Dedifferentiated amniotic fluid mesenchymal stem cell (primary cell): ENCODE measurements around the gene ZC3H18.

Source experiments
- DNase-seq: peaks from one replicate; pipeline ENCODE4 v3.0.0-alpha.2; 2016; ENCODE audit errors: extremely low spot score

ZC3H18 gene

DNA sequence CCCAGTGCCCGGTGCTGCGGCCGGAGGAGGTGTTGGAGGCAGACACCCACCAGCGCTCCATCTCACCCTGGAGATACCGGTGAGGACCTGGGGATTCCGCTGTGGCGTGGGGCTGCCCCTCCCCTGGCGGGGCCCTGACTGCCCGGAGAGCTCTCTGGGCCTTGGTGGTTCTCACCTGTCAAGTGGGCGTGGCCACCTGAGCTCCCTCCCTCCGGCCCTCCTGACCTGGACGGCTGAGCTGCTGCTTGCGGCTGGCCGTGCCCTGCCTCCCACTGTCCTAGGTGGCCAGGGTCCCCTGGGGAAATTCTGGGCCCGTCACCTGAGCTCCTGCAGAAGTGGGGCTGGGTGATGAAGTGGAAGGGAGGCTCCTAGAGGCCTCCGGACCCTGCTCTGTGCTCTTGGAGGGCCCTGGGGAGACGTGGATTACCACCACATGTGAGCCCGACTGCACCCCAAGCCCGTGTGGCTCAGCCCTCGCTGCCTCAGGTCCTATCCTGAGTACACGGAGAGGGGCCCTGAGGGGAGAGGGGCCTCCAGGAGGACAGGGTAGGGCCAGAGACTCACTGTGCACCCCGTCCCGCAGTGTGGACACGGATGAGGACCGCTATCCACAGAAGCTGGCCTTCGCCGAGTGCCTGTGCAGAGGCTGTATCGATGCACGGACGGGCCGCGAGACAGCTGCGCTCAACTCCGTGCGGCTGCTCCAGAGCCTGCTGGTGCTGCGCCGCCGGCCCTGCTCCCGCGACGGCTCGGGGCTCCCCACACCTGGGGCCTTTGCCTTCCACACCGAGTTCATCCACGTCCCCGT lies 69.2 kb downstream of the ZC3H18 start:
- no peak for DNase-seq

GRCh38 chr16:88640039-88640495 lies 69.9 kb downstream of the ZC3H18 start:
- no peak for DNase-seq

DNA sequence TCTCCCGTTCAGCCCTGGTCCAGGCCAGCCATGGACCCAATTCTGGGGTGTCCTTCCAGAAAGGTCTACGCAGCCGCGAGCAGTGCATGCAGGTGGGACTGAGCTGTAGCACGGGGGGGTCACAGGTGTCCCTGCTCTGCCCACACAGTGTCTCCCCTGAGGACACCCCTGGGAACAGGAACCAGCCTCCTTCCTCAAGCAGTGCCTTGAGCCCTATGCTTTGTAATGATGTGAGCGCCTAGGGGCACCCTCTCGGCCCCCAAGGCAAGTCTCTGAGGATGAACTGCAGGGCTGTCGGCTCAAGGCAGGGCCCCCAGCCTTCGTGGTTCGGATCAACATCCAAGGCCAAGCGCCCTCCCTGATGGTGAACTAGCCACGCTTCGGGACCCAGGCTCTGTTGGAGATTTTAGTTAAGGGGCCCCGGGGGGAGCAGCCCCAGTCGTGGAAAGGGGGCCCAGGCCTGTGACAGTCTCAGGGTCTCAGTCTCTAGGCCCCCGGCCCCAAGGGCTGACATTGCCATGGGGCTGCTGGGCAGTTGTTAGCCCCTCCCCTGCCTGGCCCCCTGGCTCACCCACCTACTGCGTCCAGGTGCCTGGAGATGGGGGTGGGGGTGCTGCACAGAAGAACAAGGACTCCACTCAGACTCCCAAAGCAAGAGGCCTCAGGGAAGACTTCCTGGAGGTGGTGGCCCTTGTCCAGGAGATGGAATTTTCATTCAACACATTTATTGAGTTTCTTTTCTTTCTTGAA lies 70.5 kb downstream of the ZC3H18 start:
- no peak for DNase-seq

DNA sequence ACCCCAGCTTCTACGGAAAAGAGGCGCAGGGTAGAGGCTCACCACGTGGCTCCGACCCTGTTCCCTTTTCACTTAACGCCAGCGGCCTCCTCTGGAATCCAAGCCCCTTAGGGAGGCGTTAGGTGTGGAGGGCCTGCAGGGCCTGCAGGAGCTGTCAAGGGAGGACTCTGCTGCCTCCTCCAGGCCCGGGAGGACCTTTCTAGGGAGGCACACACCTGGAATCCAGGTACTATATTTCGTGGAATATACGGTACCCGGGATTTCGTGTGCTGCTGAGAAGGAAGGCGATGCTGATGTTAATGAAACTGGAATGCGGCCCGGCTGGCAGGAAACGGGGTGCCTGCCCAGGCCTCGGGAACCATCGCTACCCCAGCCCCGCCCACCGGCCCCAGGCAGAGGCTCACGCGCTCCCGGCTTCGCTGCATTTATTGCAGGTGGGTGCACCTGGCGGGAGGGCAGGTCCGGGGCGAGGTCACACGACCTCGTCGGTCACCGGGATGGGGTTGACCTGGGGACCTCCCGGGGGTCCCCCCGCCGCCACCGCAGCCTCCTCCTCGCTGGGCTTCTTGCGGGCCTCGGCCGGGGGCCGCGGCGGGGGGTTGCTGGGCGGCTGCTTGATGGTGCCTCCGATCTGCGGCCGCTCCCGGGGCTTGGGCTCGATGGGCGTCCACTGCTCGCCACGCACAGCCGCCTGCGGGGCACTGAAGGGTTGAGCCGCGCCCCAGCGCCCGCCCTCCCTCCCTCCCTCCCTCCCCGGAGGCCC lies 72.9 kb downstream of the ZC3H18 start:
- DNase-seq: no peak

- no peak for DNase-seq
Measured at GRCh38 chr16:88643644-88643932, 73.4 kb downstream of the ZC3H18 start.

DNA sequence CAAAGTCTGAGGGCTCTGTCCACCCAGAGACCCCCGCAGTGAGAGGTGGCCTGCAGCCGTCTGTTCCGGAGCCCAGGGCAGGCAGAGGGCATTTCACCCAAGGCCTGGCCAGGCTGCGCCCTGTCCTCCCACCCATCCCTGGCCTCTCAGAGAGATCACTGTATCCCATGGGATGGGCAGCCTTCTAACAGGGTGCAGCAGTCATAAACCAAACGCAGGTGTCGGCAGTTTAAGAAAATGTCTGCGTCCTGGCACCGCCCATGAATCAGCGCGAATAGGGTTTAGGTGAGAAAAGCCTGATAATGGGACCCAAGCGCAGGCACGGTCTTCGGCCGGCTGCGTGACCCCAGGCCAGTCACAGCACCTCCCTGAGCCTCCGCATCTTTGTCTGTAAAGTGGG lies 75.3 kb downstream of the ZC3H18 start:
- no peak for DNase-seq

- DNase-seq: no peak
Measured at GRCh38 chr16:88645941-88646340, 75.7 kb downstream of the ZC3H18 start.

DNA sequence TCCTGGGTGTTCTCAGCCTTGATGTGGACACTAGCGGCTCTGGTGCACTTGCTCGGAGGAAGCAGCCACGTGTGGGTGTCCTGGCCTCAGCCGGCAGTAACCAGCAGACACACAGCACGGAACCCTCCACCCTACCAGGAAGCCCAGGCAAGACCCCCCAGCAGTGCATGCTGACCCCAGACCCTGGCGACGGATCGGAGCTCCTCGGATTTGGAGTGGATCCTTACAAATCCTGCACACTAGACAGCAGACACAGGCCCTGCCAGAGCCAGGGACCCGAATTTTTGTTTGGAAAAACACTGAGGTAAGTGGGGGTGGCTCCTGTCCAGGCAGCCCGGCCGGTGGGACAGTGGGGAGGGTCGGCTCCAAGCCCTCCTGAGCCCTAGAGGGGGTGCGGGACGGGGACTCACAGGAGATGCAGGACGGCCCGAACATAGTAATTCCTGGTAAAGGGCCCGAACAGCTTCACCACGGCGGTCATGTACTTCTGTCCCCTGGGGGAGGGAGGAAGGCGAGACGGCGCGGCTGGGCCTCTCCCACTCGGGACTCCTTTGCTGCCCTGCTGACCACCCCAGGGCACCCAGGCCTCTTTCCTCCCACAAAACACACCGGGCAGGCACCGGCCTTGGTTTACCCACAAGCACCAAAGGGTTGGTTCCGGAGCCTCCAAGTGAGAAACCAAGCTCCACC lies 76.3 kb downstream of the ZC3H18 start:
- no peak for DNase-seq

DNA sequence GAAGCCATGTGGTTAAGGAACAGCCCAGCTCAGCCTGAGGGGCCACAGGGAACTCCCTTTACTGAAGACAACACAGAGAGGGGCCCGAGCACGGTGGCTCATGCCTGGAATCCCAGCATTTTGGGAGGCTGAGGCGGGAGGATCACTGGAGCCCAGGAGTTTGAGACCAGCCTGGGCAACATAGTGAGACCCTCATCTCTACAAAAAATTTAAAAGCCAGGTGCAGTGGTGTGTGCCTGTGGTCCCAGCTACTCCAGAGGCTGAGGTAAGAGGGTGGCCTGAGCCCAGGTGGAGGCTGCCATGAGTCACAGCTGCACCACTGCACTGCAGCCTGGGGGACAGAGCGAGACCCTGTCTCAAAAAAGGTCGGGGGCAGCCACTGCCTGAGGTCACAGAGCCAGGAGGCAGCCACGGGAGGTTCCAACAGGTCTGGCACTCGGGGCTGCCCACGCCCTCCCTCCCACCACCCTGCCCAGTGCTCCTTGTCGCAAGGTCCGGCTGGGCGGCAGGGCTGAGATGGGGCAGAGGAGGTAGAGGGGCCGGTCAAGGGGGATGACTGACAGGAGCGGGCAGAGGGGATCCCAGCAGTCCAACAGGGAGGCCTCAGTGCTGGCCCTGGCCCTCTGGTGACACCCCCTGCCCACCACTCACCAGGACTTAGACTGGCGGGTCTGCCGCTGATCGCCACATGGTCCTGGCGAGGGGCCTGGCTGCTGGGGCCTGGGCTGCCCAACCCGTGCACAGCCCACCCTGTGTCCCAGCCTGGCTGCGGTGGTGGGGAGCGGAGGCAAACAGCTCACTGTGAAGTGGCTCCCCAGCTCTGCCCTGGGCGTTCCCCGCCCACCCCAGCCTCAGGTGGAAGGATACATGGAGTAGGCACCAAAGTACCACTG lies 77.2 kb downstream of the ZC3H18 start:
- no peak for DNase-seq

- DNase-seq: no peak
Measured at GRCh38 chr16:88649195-88649923, 79.2 kb downstream of the ZC3H18 start.

DNA sequence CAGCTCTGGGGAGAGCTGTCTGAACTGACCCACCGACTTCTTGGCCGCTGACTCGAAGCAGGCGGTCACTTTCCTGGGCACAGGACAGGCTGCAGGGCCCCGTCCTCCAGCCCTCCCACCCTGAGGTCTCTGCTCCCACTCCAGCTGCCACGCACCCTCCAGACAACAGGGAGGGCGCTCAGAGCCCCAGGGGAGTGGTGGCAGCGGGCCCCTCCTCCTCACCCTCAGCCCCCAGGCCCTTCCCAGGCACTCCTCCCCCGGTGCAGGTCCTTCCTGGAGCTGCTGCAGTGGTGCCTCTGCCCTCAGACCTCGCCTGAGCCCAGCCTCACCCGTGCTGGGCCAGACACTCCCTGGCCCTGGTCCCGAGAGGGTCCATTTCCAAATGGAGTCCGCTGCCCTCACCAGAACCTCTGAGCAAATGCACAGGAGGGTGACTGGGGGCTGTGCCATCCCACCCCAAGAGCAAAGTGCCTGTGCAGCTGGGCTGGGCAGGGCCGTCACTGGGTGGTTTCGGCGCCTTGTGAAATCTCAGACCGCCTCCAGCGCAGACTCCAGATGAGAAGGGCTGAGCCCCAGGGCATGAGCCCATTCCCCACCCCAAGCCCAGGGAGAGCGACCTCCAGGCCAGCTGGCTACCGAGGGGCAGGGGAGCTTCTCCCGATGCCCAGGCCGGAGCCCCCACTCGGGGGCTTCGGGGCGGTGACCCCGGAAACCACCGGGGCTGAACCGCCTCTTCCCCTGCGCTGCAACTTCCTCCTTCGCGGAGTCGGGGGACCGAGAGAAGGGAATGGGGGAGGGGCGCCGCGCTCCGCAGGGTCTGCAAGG lies 79.9 kb downstream of the ZC3H18 start:
- no peak for DNase-seq

DNA sequence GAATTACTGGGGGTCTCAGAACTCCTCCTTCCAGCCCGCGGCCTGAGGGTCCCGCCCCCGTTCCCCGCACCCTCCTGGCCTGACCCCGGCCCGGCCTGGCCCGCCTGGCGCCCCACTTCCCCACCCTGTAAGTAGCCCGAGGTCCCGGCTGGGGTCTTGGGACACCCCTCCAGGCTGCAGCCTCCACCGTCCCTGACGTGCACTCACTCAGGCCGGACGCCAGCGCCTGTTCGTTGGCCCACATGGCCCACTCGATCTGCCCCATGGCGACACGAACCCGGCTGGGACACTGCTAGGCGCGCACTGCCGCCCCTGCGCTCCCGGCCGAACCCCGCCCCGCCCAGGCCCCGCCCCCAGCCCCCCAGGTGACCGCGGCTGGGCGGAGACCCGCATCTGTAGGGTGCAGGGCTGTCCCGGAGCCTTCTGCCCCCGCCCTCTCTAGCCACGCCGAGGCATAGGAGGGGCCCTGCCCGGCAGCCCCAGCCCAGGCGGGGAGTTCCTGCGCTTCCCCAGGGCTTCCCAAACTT lies 80.6 kb downstream of the ZC3H18 start, which contains the start of gene CYBA:
Gene CYBA (minus strand): TSS at position 305 of the 527 bp plus-strand sequence. CDS start 40 bp downstream, at position 265.
- no peak for DNase-seq

GRCh38 chr16:88651276-88651988 lies 81.2 kb downstream of the ZC3H18 start:
- no peak for DNase-seq

DNA sequence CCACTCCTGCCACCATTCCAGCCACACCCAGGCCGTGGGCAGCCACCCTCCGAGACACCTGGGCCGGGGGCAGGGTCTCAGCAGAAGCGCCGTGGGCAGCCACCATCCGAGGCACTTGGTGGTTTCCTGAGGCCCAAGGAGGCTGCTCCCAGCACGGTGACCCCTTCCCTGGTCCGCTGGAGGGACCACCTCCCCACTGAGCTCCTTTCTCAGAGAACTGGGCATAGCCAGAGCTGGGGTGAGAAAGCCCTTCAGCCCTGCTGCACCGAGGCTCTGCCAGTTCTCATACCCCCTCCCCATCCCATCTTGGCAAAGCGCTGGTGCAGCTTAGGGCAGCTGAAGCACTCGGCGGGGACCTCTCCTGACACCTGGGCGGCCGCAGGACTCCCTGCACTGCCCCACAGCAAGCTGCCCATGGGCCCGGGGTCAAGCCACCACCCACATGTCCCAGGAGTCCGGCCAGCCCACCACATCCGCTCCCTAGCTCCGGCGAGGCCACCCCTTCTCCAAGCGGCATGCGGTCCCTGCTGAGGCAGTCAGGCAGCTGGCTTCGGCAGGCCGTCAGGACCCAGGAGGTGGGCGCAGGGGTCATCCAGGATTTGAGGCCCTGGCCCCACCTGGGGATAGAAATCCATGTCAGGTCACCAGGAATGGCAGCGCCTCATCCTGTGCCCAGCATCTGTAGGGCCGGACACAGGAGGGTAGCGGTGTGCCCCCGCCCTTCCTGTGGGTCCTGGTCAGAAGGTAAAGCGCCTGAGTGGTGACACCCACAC lies 82.0 kb downstream of the ZC3H18 start:
- no peak for DNase-seq

DNA sequence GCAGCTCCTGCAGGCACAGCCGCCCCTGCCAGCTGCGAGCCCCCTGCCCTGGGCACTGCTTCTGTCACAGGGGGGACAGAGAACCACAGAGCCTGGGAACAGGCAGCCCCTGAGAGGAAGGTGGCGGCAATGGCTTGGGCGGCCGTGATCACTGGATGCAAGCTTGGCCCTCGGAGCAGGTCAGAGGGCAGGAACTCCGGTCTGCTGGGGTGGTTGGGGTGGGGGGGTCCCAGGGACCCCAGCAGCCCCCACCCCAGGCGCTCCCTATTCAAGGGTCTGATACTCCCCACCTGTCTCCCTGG lies 82.5 kb downstream of the ZC3H18 start:
- no peak for DNase-seq

DNA sequence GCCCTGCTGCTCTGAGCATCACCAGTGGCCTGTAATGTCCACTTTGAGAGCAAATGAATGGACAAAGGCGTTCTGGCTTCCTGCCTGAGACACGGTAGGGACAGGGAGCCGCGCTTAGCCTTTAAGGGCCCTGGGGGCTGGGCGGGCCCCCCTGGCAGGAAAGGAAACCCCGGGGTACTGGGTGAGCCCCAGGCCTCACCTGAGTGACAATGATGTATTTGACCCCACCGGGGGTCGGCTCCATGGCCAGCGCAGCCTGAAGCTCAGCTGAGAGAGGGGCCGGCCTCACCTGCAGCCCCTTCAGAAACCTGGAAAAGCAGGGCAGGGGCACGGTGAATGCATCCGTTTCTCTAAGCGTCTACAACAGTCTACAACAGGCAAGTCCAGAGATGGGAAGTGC lies 82.9 kb downstream of the ZC3H18 start:
- DNase-seq: no peak

GRCh38 chr16:88653596-88654362 lies 83.6 kb downstream of the ZC3H18 start:
- DNase-seq: no peak
